ENCODE results near the gene IARS1.
A peak's percentile ranks its signal among the peaks of the same experiment; 100 is the strongest.

IARS1 gene

DNA sequence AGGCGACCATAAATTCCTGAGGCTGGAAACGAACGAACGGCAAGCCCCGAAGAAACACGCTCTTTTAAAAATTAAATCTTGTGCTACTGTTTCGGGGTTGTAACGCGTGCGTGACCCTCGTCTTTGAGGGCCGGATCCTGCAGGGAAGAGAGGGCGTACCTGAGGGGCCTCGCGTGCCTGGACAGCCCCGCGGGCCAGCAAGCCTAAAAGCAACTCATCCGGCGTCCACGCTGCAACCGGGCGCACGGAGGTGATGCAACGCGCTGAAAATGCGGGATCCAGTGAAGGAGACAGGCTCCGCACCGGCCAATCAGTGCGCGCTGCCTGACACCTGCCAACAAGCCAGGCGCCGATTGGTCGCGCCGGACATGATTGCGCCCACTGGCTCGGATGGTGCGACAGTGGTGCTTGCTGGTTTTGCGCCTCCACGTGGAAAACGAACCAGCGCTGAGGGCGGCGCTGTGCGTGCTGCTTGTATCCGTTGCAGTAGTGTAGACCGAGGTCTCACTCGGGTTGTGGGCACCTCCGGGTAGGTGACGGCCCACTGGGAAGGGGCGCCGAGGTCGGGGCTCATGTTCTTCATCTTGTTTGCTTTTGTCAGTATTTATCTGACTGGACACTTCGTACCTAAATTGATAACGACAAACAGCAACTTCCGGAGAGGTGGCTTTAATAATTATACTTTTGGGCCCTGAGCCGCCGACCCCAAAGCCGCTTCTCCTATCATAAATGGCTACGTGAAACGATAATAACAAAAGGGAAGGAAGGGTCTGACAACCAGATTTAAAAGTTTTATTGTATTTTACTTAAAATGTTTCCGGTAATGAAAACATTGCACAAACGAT is at the start of gene IARS1:
TSS of gene IARS1 (minus strand) at position 246 of the 845 bp plus-strand sequence. CDS start 4,278 bp downstream, outside the sequence.
- peak; percentile 98 to 99 for DNase-seq (ENCODE audit: extremely low read depth in 1 of 2, low read depth in 1 of 2)

GRCh38 chr9:92342825-92343488 is 49.5 kb upstream of the IARS1 start:
- DNase-seq (ENCODE audit: extremely low read depth in 1 of 2, low read depth in 1 of 2) = no peak

- DNase-seq (ENCODE audit: extremely low read depth in 1 of 2, low read depth in 1 of 2) = no peak
These were observed 48.1 kb upstream of the IARS1 start for GRCh38 chr9:92341578-92341977.

GRCh38 chr9:92333282-92333634 is 39.8 kb upstream of the IARS1 start:
- DNase-seq (ENCODE audit: extremely low read depth in 1 of 2, low read depth in 1 of 2) = no peak

DNA sequence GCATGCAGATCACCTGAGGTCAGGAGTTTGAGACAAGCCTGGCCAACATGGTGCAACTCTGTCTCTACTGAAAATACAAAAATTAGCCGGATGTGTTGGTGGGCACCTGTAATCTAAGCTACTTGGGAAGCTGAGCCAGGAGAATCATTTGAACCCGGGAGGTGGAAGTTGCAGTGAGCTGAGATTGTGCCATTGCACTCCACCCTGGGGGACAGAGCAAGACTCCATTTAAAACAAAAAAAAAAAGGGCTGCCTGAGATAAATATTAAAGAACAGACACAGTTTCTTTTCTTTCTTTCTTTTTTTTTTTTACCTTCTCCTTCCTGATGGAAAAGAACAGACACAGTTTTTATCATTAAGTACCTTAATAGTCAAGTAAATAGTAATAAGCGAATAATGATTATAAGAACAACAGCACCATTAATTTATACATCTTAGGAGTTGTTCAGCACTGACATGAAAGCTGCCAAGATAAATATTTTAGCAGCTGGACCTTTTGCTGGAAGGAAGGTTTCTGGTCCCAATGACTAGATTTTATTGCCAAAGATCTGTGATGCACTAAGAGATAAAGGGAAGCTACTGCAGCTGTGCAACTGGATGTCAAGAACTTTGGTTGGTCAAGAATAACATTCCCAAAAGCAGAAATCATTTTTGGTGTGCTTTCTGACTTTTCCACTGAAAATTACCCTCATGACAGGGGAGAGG is 39.2 kb upstream of the IARS1 start:
- DNase-seq (ENCODE audit: extremely low read depth in 1 of 2, low read depth in 1 of 2) = no peak

DNA sequence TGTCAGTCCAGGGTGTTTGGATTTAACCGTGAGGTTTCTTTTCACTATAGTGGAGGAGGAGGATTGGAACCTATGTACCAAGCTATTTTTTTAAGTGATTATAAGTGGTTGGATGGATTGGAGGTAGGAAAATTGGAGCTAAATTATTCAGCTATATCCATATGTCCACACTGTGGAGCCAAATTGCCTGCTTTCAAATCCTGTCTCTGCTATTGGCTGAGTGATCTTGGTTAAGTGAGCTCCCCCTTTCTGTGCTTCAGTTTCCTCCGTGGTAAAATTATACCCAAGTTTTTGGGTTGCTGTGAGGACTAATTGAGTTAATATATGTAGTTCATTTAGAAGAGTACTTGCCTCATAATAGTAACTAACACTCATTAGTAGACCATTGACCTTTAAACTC is 34.7 kb upstream of the IARS1 start:
- DNase-seq (ENCODE audit: extremely low read depth in 1 of 2, low read depth in 1 of 2) = no peak

GRCh38 chr9:92327283-92327850 is 33.9 kb upstream of the IARS1 start:
- DNase-seq (ENCODE audit: extremely low read depth in 1 of 2, low read depth in 1 of 2) = no peak

DNA sequence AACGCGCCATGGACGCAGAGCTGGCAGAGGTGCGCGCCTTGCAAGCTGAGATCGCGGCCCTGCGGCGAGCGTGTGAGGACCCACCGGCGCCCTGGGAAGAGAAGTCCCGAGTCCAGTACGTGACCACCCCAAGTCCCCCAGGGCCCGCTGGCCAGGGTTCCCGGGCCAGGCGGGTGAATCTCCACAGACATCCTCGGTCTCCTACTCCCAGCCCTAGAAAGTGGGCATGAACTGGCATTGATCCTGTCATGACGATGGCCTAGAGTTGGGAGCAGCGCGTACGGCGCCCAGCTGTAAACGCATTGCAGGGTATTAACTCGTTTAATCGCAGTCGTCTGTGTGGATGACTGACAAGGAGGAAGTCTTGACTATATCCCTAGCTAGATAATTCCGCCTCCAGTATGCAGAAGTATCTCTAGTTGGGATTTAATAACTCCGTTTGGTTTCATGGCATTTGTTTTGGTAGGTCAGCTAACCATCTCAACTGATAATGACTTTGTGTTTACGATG is 32.5 kb upstream of the IARS1 start:
- DNase-seq (ENCODE audit: extremely low read depth in 1 of 2, low read depth in 1 of 2) = no peak

- DNase-seq (ENCODE audit: extremely low read depth in 1 of 2, low read depth in 1 of 2) = peak; percentile 50 to 70
These were observed 31.9 kb upstream of the IARS1 start, which contains the start of the genes CENPP and NOL8 for GRCh38 chr9:92325269-92325990. CENPP (plus strand) TSS chr9:92325953. NOL8 (minus strand) TSS chr9:92325350; CDS start chr9:92324161, 1,189 bp downstream.

- no peak for DNase-seq (ENCODE audit: extremely low read depth in 1 of 2, low read depth in 1 of 2)
These were observed 31.4 kb upstream of the IARS1 start for GRCh38 chr9:92324889-92325268.

- no peak for DNase-seq (ENCODE audit: extremely low read depth in 1 of 2, low read depth in 1 of 2)
These were observed 30.9 kb upstream of the IARS1 start for GRCh38 chr9:92324431-92324830.

DNA sequence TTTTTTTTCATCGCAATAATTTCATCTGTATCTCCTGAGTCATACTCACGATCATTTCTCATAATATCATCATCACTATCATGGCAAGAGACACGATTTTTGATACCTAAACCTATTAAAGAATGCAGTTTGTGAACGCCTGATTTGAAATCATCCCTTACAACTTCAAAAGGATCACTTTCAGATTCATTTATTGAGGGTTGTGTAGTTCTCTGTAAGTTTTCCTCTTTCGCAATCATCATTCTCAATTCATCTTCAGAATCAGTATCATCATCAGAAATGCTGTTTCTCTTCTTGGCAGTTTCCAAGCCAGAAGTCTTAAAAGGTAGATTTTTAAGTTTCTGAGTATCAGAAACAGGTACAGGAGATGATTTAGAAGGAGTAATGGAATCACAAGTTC is 22.0 kb upstream of the IARS1 start:
- DNase-seq (ENCODE audit: extremely low read depth in 1 of 2, low read depth in 1 of 2) = no peak

DNA sequence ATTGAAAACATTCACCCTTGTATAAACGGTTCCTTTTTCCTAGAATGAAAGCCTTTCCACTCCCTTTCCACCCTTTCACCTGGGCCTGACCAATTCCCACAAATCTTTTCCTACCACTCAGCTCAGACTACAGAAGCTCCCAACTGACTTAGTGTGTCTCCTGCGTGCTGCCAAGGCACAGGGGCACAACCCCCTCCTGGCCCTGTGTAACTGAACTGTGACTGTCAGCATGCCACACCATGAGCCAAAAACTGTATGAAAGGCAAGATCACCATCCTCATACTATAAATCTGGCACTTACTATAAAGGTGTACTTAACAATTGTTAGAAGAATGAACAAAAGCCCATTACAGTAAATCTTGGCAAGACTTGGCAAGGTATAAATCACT is 20.1 kb upstream of the IARS1 start:
- no peak for DNase-seq (ENCODE audit: extremely low read depth in 1 of 2, low read depth in 1 of 2)

DNA sequence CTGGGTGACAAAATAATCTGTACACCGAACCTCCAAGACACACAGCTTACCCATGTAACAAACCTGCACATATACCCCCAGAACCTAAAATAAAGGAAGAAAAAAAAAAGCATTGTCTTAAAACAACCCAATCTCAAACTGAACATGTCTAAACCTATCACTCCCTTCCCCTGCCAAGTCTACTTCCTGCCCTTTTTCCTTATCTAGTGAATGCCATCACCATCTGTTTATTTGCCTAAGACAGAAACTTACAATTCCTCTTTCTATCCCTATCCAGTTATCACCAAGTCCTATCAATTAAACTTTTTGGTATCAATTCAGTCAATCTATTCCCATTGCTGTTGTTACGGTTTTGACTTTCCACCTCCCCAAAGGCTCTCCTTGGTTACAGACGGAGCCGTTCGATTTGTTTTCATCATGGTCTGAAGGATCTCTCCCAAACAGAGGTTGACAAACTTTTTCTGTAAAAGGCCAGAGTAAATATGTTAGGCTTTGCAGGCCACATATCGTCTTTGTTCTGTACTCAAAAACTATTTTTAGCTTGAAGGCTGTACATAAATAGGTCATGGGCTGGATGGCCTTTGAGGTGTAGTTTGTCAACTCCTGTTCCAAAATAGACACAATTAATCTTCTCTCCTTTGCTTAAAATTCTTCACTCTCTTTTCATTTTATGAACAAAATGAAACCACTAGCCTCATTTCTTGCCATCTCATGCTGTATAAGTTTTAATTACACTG is 19.6 kb upstream of the IARS1 start:
- DNase-seq (ENCODE audit: extremely low read depth in 1 of 2, low read depth in 1 of 2) = no peak

GRCh38 chr9:92310562-92310961 is 17.1 kb upstream of the IARS1 start:
- DNase-seq (ENCODE audit: extremely low read depth in 1 of 2, low read depth in 1 of 2) = no peak

GRCh38 chr9:92308893-92309292 is 15.4 kb upstream of the IARS1 start:
- DNase-seq (ENCODE audit: extremely low read depth in 1 of 2, low read depth in 1 of 2) = no peak

DNA sequence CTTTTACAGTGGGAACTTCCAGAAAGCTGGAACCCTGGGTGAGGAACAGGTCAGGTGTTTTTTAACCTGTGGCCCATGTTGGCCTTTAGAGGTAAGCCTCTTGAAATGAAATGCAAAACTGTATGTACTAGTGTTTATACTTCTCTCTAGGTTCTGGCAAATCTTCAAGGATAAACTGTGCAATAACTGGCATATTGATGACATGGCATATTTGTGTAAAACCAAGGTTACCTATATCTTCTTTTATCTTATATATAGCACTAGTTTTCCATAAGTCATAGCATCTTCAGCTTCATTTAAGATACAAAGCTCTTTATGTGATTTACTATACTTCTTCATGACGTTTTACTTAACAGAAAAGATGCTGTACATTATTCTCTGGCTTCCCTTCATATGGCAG is 7.4 kb upstream of the IARS1 start:
- DNase-seq (ENCODE audit: extremely low read depth in 1 of 2, low read depth in 1 of 2) = no peak

GRCh38 chr9:92299116-92299515 is 5.6 kb upstream of the IARS1 start:
- DNase-seq (ENCODE audit: extremely low read depth in 1 of 2, low read depth in 1 of 2) = no peak

GRCh38 chr9:92298036-92298435 is 4.5 kb upstream of the IARS1 start:
- no peak for DNase-seq (ENCODE audit: extremely low read depth in 1 of 2, low read depth in 1 of 2)

DNA sequence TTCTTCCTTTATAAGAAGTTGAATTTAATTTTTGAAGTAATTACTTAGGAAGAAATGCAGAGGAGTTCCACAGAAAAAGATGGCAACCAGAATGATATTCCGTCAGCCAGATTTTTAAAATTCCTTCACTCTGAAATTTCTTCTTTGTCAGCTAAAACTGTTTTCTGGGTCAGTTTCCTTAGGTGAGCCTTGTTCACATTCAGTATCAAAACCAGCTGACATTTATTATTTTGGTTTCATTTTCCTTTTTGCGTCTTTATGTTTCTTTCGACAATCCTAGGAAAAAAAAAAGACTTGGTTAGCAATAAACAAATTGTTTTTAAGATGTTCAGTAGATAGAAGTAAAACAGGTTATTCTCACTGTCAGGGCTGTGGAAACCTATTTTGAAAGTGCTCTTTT is 4.1 kb upstream of the IARS1 start:
- no peak for DNase-seq (ENCODE audit: extremely low read depth in 1 of 2, low read depth in 1 of 2)
